H1 (cell line): Measurements from ENCODE around the gene ADCY2. TPM values are rescaled to one million over a fixed set of nuclear protein-coding genes. Genes with fewer than 3 reads are reported as not detected.

Source experiments
- CTCF ChIA-PET: fragments of 300-600 bp; sonication (Branson Sonifier 250); formaldehyde crosslinking; loops from one replicate; lab custom pipeline; 2021; ENCODE audit not compliant: partially characterized antibody; lab: Charles Lee
- POLR2A ChIA-PET: fragments of 300-600 bp; sonication (Branson Sonifier 250); formaldehyde crosslinking; loops from one replicate; lab custom pipeline; 2021; ENCODE audit warnings: inconsistent platforms; ENCODE audit not compliant: partially characterized antibody; lab: Charles Lee
- DNase-seq, 2 experiments: peaks; one replicate each; pipeline versions ENCODE4 v3.0.0 to v3.0.0-alpha.2; 2010 to 2022; ENCODE audit warnings: low spot score in 2 of 2, low read depth in 1 of 2, mixed read lengths in 1 of 2
- FAIRE-seq: peaks from 2 replicates; lab custom pipeline; 2011; peaks lifted over from hg19 to GRCh38; lab: Jason Lieb, UNC
- H2AFZ ChIP-seq: 2 replicates; pipeline ENCODE4 v1.8.1; 2012; ENCODE audit warnings: low read length, inconsistent platforms
- H2AK5ac ChIP-seq: 2 replicates; pipeline ENCODE4 v1.6.1; 2013; ENCODE audit warnings: low read depth, low read length
- H2BK120ac ChIP-seq: replicated peaks from 2 replicates; pipeline ENCODE3; 2013; ENCODE audit warnings: low read depth, low read length, inconsistent platforms
- H2BK12ac ChIP-seq: 2 replicates; pipeline ENCODE4 v1.6.1; 2013; ENCODE audit warnings: low read depth, low read length
- H2BK15ac ChIP-seq: 2 replicates; pipeline ENCODE4 v1.6.1; 2013; ENCODE audit warnings: low read length
- H2BK20ac ChIP-seq: 2 replicates; pipeline ENCODE4 v1.6.1; 2013; ENCODE audit warnings: low read length
- H2BK5ac ChIP-seq: 2 replicates; pipeline ENCODE4 v1.6.1; 2013; ENCODE audit warnings: low read depth, low read length
- H3K14ac ChIP-seq: 2 replicates; pipeline ENCODE4 v1.6.1; 2013; ENCODE audit warnings: inconsistent platforms; ENCODE audit not compliant: insufficient read length
- H3K18ac ChIP-seq: 2 replicates; pipeline ENCODE4 v1.6.1; 2013; ENCODE audit warnings: low read length; ENCODE audit errors: extremely low read depth
- H3K23ac ChIP-seq: 2 replicates; pipeline ENCODE4 v1.6.1; 2013; ENCODE audit warnings: inconsistent platforms; ENCODE audit not compliant: insufficient read length
- H3K23me2 ChIP-seq: 2 replicates; pipeline ENCODE4 v1.6.1; 2013; ENCODE audit warnings: low read depth, low read length
- H3K27ac ChIP-seq: 2 replicates; pipeline ENCODE4 v1.6.1; 2011; ENCODE audit warnings: low read depth, low read length, inconsistent platforms
- H3K27me3 ChIP-seq, 4 experiments: replicated peaks in 1 of 4; 1 replicate in 1 of 4; 2 replicates in 3 of 4; pipeline versions ENCODE4 v1.6.1 to v1.8.1; 2011 to 2013; ENCODE audit warnings: low read length in 3 of 4, mild to moderate bottlenecking in 3 of 4, inconsistent platforms in 2 of 4, mixed read lengths in 2 of 4, moderate library complexity in 1 of 4; ENCODE audit not compliant: control insufficient read depth in 3 of 4, insufficient read depth in 3 of 4; ENCODE audit errors: extremely low read depth in 1 of 4
- H3K36me3 ChIP-seq, 4 experiments: 2 replicates each; pipeline versions ENCODE4 v1.6.1 to v1.8.1; 2011 to 2013; ENCODE audit warnings: mild to moderate bottlenecking in 4 of 4, low read length in 3 of 4, moderate library complexity in 2 of 4, control low read depth in 1 of 4, inconsistent platforms in 1 of 4; ENCODE audit not compliant: insufficient read depth in 4 of 4, control insufficient read depth in 2 of 4
- H3K4ac ChIP-seq: replicated peaks from 2 replicates; pipeline ENCODE3; 2013; ENCODE audit warnings: low read length, low read depth, mixed read lengths, inconsistent platforms; ENCODE audit not compliant: insufficient read length
- H3K4me1 ChIP-seq, 4 experiments: replicated peaks in 1 of 4; 1 replicate in 1 of 4; 2 replicates in 3 of 4; pipeline versions ENCODE4 v1.6.1 to v1.8.1; 2011 to 2013; ENCODE audit warnings: low read length in 3 of 4, inconsistent platforms in 2 of 4, mixed read lengths in 1 of 4; ENCODE audit not compliant: insufficient read depth in 4 of 4, control insufficient read depth in 3 of 4
- H3K4me2 ChIP-seq, 2 experiments: 2 replicates each; pipeline versions ENCODE4 v1.6.1 to v1.8.1; 2011 to 2013; ENCODE audit warnings: low read depth in 2 of 2, low read length in 2 of 2, control low read depth in 1 of 2, inconsistent platforms in 1 of 2, mild to moderate bottlenecking in 1 of 2; ENCODE audit not compliant: insufficient read depth in 1 of 2
- H3K4me3 ChIP-seq, 4 experiments: fragments of 200-600, 300-600 bp in 1 of 4; sonication (generic), shearing (Covaris generic), sonication (Bioruptor Twin) in 1 of 4; 2 replicates each; pipeline versions ENCODE4 v1.5.1 to v1.8.1; 2011 to 2016; ENCODE audit warnings: low read length in 4 of 4, low read depth in 3 of 4, control low read depth in 2 of 4, inconsistent platforms in 2 of 4, mild to moderate bottlenecking in 2 of 4, mixed read lengths in 1 of 4, moderate library complexity in 1 of 4; ENCODE audit not compliant: insufficient read depth in 2 of 4; ENCODE audit errors: extremely low read depth in 1 of 4
- H3K56ac ChIP-seq: replicated peaks from 2 replicates; pipeline ENCODE3; 2013; ENCODE audit warnings: low read depth, mild to moderate bottlenecking, mixed read lengths, low read length, inconsistent platforms; ENCODE audit not compliant: insufficient read length
- H3K79me1 ChIP-seq: 2 replicates; pipeline ENCODE4 v1.6.1; 2013; ENCODE audit warnings: low read depth, low read length, control low read depth
- H3K79me2 ChIP-seq, 2 experiments: 2 replicates each; pipeline versions ENCODE4 v1.6.1 to v1.8.1; 2012 to 2013; ENCODE audit warnings: low read length in 2 of 2, mild to moderate bottlenecking in 2 of 2, inconsistent platforms in 1 of 2; ENCODE audit not compliant: insufficient read depth in 2 of 2, control insufficient read depth in 1 of 2
- H3K9ac ChIP-seq, 4 experiments: replicated peaks in 1 of 4; 1 replicate in 1 of 4; 2 replicates in 3 of 4; pipeline versions ENCODE4 v1.6.1 to v1.8.1; 2011 to 2013; ENCODE audit warnings: low read depth in 3 of 4, low read length in 3 of 4, control low read depth in 2 of 4, mild to moderate bottlenecking in 2 of 4, moderate library complexity in 2 of 4, inconsistent platforms in 1 of 4; ENCODE audit errors: extremely low read depth in 1 of 4
- H3K9me3 ChIP-seq, 2 experiments: 2 replicates each; pipeline versions ENCODE4 v1.6.1 to v1.8.1; 2012 to 2013; ENCODE audit warnings: mild to moderate bottlenecking in 2 of 2, moderate library complexity in 2 of 2, control low read depth in 1 of 2, inconsistent platforms in 1 of 2, low read depth in 1 of 2, low read length in 1 of 2, mixed read lengths in 1 of 2; ENCODE audit not compliant: insufficient read depth in 2 of 2
- H4K20me1 ChIP-seq, 2 experiments: replicated peaks in 1 of 2; 2 replicates each; pipeline versions ENCODE3 to v1.8.1; 2011 to 2013; ENCODE audit warnings: inconsistent platforms in 2 of 2, low read length in 2 of 2, mild to moderate bottlenecking in 1 of 2; ENCODE audit not compliant: insufficient read depth in 2 of 2, control insufficient read depth in 1 of 2
- H4K5ac ChIP-seq: 2 replicates; pipeline ENCODE4 v1.6.1; 2013; ENCODE audit warnings: low read length, low read depth, mixed read lengths, inconsistent platforms; ENCODE audit not compliant: insufficient read length
- H4K8ac ChIP-seq: 2 replicates; pipeline ENCODE4 v1.8.0; 2013; ENCODE audit warnings: mild to moderate bottlenecking, moderate library complexity, low read length, inconsistent platforms; ENCODE audit not compliant: insufficient read depth; ENCODE audit errors: extremely low read depth
- H4K91ac ChIP-seq: replicated peaks from 2 replicates; pipeline ENCODE3; 2013; ENCODE audit warnings: low read length, mixed read lengths, inconsistent platforms; ENCODE audit not compliant: insufficient read length
- CTCF ChIP-seq, 3 experiments: IDR thresholded peaks; 1 replicate in 2 of 3; 2 replicates in 1 of 3; pipeline versions ENCODE4 v1.5.1 to v1.6.1; 2011; ENCODE audit warnings: low read length in 3 of 3, mild to moderate bottlenecking in 3 of 3, inconsistent platforms in 2 of 3, low read depth in 1 of 3, moderate library complexity in 1 of 3; ENCODE audit not compliant: insufficient read depth in 1 of 3; ENCODE audit errors: control extremely low read depth in 1 of 3
- USF2 ChIP-seq: IDR thresholded peaks from 2 replicates; pipeline ENCODE4 v1.6.1; 2011; ENCODE audit warnings: low read length, improper control_type of control experiment
- polyA plus RNA-seq, 7 experiments: library from polyadenylated mRNA; depleted of rRNA in 3 of 7; stranded (reverse) in 5 of 7; unstranded in 2 of 7; fragments of >200 nt in 5 of 7; fragments of 200-250 nt in 2 of 7; gene quantifications; 1 replicate in 5 of 7; 2 replicates in 1 of 7; 4 replicates in 1 of 7; pipeline versions ENCODE4 v1.2.1 to v1.2.3, GENCODE V29; 2011 to 2013; ENCODE audit warnings: missing spikeins in 2 of 7, mixed read lengths in 2 of 7
- total RNA-seq: library from RNA; stranded (reverse); fragmentation: NEBNext Ultra II Directional; extraction: Animal tissue kit (Norgen Biotek cat#: 25700); gene quantifications from 2 replicates; pipeline ENCODE4 v1.2.1, GENCODE V29; 2021

ADCY2 gene
- total and polyA plus RNA-seq, 2 of the 8 experiments (the other 6 are each of a cell fraction or from before 2014, with no cell fraction given): 35.8 to 122 TPM

GRCh38 chr5:7642029-7642428 is 246.1 kb downstream of the ADCY2 start:
- Histone ChIP-seq H3K14ac (no peak overlapping the region), H3K36me3 (no peaks in the 10 kb centered on the region), H3K79me2 (peaks cover 0 to 33% of the 10 kb centered on the region in 2 experiments; a peak in 2 of 4 replicates), H3K56ac (no peak overlapping the region), H2BK20ac (no peak overlapping the region), H4K5ac (no peak overlapping the region), H3K18ac (no peak overlapping the region), H4K91ac (no peak overlapping the region), H2AK5ac (no peak overlapping the region), H3K9ac (no peak overlapping the region), H4K20me1 (no peaks in the 10 kb centered on the region), H3K4me1 (peaks cover 0 to 3% (median 1%) of the 10 kb centered on the region in 4 experiments; a peak in 2 of 7 replicates), H2AFZ (no peak overlapping the region), H3K27me3 (no peaks in the 10 kb centered on the region), H3K4me3 (no peak overlapping the region), H2BK12ac (no peak overlapping the region), H3K23ac (no peak overlapping the region), H2BK120ac (no peak overlapping the region), H3K23me2 (no peaks in the 10 kb centered on the region), H3K27ac (no peak overlapping the region), H3K9me3 (no peaks in the 10 kb centered on the region), H3K4ac (no peak overlapping the region), H3K4me2 (no peak overlapping the region), H2BK15ac (no peak overlapping the region), H3K79me1 (peaks cover 3% of the 10 kb centered on the region; the same call in 1 of the 2 replicates), H4K8ac (no peak overlapping the region), H2BK5ac (no peak overlapping the region)
- CTCF ChIA-PET: no interaction called here
- DNase-seq (no peak), FAIRE-seq (no peak)
- POLR2A ChIA-PET: no interaction called here
- TF ChIP-seq USF2 (no peak), CTCF (IDR thresholded peaks at IDR 0.05; ENCODE audit: control extremely low read depth in 1 of 3, insufficient read depth in 1 of 3, low read depth in 1 of 3, low read length in 3 of 3) (no peak)
